Keratinocyte (primary cell): ENCODE measurements around the gene TPM3.

Experiments
- EZH2 ChIP-seq: IDR thresholded peaks from one replicate; pipeline ENCODE4 v1.6.1; 2012; ENCODE audit warnings: inconsistent platforms, mild to moderate bottlenecking, low read length, moderate library complexity
- TF ChIP-seq, protein P1 (sequence below), 3 experiments: IDR thresholded peaks in 1 of 3; conservative IDR thresholded peaks in 1 of 3; optimal IDR thresholded peaks in 1 of 3; 2 replicates in 2 of 3; 3 replicates in 1 of 3; pipeline versions ENCODE3 to v1.5.1; 2011; ENCODE audit warnings: low read length in 3 of 3, mild to moderate bottlenecking in 3 of 3, moderate library complexity in 2 of 3, control low read depth in 1 of 3, inconsistent platforms in 1 of 3; ENCODE audit not compliant: insufficient read depth in 2 of 3; ENCODE audit errors: extremely low read depth in 1 of 3

DNA sequence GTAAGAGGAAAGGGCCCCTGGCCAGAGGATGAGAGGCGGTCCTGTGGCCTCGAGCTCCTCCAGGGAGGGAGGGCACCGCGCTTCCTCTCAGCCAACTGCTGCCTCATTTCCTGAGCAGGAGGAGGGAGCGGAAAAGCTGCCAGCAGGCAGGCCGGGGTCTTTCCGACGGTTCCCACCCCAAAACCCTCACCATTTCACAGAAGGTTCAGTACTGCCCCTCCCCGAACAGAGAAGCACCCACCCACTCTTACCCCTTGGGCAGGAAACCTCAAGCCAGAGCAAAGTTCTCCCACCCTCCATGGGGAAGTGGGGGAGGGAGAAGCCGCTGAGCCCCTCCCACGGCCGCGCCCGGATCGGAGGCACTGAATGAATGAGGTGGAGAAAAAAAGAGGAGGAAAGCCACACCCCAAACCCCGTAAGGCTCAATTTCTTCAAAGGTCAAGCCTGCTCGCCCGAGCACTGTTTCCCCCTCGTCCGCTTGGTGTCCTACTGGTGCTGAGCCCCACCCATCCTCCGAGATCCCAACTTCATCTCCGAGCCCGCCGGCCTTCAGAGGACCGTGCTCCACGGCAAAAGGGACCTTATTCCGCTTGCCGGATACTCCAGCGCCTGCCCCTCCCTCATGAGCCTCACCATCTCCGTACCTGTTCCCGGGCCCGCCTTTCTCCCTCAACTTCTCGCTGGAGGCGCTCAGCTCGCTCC, 9.4 kb downstream of the TPM3 start:
- no peak for TF ChIP-seq EZH2
- TF ChIP-seq, protein P1, sequence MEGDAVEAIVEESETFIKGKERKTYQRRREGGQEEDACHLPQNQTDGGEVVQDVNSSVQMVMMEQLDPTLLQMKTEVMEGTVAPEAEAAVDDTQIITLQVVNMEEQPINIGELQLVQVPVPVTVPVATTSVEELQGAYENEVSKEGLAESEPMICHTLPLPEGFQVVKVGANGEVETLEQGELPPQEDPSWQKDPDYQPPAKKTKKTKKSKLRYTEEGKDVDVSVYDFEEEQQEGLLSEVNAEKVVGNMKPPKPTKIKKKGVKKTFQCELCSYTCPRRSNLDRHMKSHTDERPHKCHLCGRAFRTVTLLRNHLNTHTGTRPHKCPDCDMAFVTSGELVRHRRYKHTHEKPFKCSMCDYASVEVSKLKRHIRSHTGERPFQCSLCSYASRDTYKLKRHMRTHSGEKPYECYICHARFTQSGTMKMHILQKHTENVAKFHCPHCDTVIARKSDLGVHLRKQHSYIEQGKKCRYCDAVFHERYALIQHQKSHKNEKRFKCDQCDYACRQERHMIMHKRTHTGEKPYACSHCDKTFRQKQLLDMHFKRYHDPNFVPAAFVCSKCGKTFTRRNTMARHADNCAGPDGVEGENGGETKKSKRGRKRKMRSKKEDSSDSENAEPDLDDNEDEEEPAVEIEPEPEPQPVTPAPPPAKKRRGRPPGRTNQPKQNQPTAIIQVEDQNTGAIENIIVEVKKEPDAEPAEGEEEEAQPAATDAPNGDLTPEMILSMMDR (optimal IDR thresholded peaks at IDR 0.05 in 1 of 3, IDR thresholded peaks at IDR 0.05 in 1 of 3, conservative IDR thresholded peaks at IDR 0.05 in 1 of 3; ENCODE audit: extremely low read depth in 1 of 3, insufficient read depth in 2 of 3, low read length in 3 of 3), result peak in 1 of 3 experiments; percentile 12
